HG02588 (cell line): ENCODE data around the gene BAZ2B.
"Not testable (repeated sequence)": the region's sequence is repeated elsewhere in the genome, so short reads cannot be mapped to it uniquely, and the experiment has no call there.

Experiments
- ATAC-seq: cut with Tn5 transposase; IDR thresholded peaks from one replicate; pipeline ENCODE4 v1.9.1; 2021; ENCODE audit warnings: mild to moderate bottlenecking, moderate library complexity; ENCODE audit not compliant: unreplicated experiment

BAZ2B gene

DNA sequence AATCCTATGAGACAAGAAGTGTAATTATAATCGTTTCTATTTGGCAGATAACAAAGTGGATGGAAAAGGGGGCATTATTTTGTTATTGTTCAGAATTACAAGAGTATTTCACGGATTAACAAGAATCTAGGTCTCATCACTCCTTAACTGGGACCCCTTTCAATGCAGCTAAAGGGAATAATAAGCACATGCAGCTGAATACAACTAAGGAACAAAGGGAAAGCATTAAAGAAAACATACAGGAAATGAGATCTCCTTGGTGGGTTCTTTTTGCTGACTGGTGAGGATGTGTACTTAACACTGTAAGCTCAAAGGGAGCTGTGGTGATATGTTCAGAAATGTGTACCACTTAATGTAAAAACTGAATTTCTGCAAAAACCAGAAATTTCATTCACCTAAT, 189.3 kb downstream of the BAZ2B start:
- ATAC-seq: no peak

DNA sequence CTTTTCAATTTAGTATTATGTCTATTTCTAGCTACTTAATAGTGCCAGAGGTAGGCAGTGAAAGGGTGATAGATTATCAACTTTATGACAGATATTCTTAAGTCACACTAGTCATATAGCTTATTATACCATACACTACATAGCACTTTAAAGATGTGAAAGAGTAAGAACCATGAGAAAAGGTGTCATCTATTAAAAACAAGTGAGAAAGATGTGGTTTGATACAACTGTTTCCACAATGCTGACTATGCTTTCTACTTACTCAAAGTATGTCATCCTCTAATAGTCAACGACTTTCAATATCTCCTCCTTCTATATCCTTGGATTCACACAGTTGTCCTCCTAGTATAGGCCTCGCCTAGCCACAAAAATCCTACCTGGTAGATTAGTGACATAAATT, 196.9 kb downstream of the BAZ2B start:
- no peak for ATAC-seq

DNA sequence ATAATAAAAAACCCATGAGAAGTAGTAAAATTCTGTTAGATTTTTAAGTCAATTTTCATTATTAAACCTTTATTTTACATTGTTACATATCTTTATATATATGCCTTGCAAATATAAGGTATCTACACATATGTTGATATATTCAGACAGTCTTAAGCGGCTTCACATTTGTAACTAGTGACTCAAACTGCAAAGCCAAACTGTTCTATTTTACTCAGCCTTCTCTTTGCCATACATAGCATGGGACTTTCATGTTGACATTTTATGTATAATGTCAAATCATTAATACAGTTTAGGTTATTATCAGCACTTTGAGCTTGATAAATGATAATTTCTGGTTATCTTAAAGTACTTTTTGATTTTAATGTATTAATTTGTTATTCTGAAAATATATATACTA, 204.9 kb downstream of the BAZ2B start:
- ATAC-seq: no peak

DNA sequence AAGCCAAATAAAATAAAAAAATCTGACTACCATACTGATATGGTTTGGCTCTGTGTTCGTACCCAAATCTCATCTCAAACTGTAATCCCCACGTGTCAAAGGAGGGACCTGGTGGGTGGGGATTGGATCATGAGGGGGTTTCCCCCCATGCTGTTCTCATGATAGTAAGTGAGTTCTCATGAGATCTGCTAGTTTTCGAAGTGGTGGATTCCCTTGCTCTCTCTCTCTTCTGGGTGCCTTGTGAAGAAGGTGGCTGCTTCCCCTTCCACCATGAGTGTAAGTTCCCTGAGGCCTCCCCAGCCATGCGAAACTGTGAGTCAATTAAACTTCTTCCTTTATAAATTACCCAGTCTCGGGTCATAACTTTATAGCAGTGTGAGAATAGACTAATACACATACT, 206.1 kb downstream of the BAZ2B start:
- ATAC-seq: no peak

DNA sequence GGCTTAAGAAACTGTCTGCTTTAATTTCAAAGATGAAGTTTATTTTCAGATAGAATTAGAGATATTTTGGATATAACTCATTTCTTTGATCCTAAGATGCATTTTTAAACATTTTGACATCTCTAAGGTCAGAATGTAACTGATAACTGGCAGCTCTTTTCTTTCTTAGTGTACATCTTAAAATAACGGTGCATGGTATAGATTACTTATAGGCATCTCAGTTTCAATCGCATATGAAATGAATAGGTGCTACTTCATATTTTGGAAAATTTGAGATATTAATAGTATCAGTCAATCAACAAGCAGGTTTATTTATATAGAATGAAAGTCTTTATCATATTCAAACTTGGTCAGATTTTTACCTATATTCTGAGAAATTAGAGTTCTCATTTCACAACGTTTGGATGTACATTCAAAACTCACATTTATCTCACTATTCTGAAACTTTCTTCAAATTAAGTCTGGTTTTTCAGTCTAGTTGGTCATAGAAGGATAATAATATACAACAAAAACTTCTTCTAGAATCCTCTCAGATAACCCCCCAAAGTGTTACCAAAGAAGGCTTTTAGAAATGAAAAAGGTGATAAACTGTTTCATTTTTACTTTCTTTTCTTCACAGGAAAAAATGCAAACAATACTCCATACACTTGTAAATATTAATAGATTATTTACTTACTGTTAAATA, 207.1 kb downstream of the BAZ2B start:
- no peak for ATAC-seq

DNA sequence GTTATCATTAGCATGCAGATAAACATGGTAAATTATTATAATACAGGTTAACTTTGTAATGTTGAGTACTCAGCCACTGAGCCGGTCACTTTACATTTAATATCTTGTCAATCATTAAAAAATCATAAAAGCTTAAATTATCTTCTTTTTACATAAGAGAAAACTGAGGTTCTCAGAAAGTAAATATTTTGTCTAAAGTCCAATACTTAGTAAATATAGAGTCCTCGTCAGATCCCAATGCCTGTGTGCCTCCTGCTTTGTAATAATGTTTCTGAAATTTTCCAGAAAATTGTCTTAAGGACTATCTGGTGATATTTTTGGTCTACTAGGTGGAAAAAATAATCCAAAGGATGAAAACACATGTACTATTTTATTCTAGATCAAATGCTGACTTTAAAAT, 213.6 kb downstream of the BAZ2B start:
- ATAC-seq: no peak

DNA sequence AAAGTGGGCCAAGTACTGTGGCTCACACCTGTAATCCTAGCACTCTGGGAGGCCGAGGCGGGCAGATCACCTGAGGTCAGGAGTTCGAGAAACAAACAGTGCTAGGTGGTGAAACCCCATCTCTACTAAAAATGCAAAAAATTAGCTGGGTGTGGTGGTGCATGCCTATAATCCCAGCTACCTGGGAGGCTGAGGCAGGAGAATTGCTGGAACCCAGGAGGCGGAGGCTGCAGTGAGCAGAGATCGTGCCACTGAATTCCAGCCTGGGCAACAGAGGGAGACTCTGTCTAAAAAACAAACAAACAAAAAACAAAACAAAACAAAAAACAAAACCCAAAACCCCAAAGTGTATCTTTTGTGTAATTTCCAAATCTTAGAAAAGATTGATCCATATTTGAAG, 214.2 kb downstream of the BAZ2B start:
- not testable (repeated sequence) for ATAC-seq

DNA sequence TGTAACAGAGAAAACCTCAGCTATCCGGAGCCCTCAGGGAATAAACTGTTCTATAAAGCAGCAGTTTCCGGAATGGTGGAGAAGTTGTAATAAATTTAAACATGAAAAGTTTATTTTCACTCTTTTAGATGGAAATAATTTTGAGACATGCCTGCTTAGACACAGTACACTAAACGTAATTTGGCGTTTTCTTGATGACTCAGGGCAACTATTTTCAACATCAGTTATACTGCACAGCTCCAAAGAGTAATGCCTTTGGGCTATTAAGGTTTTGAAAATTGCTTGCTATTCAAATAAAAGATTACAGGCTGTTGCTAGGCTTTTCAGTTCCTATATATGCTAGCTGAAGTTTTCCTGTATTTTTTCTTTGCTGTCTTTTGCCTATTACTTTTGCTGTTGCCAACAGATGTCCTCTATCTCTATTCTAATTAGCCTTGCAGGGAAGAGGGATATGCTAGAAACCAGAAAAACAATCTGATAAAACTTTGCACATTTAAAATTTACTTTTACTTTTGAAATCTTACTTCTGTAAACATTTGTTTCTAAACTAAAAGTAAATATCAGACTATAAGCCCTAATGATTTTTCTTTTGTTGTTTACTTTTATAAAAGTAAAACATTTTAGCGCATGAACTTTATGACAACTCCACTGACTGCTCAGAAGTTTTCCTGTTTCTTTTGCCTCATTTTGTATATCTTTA, 216.5 kb downstream of the BAZ2B start:
- no peak for ATAC-seq

DNA sequence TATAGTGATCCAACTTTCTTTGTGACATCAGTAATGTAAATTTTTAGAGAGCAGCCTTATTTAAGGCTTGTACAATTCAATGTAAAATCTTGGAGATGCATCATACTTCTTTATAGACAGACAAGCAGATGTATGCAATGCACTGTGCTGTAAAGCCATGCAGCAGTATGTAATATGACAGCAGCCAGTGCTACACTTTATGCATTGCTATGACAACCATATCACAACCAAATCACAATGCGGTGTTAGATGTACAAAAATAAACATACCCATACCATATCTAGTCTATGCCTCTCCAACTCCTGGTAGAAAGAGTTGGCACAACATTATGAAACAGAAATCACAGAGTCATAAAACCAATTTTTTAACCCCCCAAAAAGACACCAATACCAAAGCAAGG, 219.5 kb downstream of the BAZ2B start:
- no peak for ATAC-seq

DNA sequence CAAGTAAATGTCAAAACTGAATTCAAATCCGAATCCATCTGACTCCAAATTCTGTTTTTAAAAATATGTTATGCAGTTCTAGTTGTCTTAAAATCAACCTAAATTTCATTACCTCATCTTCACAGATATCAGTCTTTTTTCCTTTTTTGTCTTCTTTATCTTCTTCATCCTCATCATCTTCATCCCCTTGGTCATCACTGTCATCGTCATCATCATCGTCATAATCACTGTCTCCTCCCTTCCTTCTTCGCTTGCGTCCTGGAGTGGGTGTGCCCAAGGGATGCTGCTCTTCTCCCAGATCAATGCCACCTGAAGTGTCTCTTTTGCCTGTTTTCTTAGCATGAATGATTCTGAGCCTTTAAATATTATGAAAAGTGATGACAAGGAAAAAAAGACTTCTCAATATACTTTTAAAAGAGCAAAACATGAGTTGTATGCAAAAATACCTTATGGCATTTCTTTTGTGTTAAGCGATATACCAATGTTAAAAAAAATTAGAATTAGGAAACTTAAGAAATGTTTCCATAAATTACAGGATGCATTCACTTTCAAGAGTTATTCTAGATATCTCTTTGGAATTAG, 233.8 kb downstream of the BAZ2B start:
- ATAC-seq: no peak

DNA sequence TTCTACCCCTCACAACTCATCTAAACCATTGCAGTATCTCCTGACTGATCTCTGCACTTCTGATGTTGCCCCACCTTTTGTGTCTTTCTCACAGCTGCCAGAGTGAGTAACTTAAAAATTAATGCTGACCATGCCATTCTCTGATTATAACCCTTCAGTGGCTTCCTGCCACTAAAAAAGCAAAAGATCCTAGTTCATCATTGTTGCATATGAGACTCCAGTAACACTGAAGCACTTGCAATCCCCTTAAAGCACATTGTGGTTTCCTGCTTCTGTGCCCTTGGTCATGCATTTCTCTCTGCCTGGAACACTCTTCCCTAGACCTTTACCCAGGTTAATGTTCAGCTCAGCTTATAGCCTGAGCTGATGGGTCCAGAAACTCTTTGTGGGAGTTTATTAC, 234.8 kb downstream of the BAZ2B start:
- ATAC-seq: peak; percentile 81

DNA sequence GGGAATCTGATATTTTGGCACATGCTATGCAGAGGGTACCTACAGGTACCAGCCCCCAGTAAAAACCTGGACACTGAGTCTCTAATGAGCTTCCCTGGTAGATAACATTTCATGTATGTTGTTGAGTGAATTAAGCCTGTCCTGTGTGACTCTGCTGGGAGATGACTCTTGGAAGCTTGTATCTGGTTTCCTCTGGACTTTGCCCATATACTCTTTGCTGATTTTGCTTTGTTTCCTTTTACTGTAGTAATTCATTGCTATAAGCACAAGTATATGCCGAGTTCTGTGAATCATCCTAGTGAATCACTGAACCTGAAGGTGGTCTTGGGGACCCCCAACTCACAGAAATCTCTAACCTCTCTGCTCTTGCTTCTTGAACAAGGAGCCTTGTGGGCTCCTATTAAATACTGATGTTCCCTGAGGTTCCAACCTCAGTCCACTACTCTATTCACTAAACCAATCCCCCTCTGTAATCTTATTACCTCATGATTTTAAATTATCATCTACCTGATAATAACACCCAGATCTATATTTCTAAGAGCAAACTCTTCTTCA, 235.6 kb downstream of the BAZ2B start:
- ATAC-seq: no peak

DNA sequence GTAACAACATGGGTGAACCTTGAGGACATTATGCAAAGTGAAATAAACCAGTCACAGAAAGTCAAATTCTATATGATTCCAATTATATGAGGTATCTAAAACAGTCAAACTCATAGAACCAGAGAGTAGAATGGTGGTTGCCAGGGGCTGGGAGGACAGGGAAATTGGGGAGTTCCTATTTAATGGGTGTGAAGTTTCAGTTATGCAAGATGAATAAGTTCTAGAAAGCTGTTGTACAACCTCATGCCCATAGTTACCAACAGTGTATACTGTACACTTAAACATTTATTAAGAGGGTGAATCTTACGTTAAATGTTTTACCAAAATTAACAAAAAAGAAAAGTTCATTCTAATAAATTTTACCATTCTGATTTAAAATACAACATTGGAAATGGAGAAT, 237.2 kb downstream of the BAZ2B start:
- peak; percentile 55 for ATAC-seq

DNA sequence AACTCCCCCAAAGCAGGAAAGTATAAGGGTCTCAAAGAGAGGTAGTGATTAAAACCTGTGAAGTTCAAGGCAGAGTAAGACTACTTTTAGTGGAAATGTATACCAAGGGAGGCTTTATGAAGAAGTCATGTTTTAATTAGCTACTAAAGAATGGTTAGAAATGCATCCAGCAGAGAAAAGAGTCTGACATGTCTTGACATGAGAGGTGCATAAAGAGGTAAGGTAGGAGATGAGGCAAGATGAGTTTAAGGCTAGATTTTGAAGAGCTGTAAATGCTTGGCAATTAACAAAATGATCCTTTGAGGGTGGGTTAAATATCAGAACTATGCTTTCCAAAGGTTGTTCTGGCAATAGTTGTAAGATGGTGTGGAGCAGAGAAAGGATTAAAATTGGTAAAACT, 241.1 kb downstream of the BAZ2B start:
- no peak for ATAC-seq

DNA sequence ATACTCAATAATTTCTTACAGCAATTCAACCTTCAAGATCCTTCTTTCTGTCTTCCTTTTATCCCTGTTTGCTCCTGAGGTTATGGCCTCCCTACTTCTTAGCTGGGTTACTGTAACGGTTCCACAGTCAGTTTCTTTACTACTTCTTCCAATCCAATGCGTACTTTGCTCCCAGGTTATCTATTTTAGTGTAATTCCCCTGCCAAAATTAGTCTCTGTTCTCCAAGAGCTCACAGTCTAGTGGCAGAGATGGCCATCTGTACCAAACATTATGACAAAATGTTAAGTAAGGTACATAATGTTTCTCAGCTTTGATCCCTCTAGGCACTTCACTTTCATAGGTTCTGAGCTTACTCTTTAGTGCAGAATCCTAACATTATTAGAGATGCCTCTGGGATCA, 244.8 kb downstream of the BAZ2B start:
- ATAC-seq: no peak

DNA sequence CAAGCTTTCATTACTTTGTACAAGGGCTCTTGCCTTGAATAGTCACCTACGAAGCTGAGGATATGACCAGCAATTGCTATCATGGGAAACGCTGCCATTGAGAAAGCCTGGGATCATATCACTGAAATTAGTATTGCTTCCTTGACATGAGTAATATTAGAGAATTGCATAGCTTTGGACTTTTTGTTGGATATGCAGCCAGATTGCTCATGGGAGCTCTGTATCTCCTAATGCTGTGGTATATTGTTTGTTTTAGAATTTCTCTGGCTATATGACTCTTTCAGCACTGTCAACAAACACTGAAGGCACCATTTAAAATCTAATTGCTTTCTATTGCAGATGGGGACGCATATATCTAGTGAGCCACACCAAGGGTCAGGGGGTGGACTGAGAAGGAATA, 249.8 kb downstream of the BAZ2B start:
- ATAC-seq: no peak

DNA sequence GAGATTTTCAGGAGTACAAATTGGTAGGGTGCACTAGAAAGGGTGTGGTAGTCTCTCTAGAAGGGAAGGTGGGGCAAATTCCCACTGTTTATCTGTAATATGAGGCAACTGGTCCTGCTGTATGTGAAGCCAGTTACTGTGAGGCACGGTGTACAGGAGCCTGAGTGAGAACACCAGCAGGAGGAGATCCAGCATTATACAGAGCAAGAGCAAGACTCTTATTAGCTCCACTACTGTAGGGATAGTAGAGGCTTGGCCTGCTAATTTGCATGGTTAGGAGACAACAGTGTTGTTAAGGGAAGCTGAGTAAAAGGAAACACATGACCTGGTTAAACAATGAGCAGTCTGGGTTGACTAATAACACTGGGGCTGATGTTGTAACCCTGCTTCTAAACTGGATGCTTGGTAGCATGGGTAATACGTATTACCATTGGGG, 253.5 kb downstream of the BAZ2B start:
- no peak for ATAC-seq

DNA sequence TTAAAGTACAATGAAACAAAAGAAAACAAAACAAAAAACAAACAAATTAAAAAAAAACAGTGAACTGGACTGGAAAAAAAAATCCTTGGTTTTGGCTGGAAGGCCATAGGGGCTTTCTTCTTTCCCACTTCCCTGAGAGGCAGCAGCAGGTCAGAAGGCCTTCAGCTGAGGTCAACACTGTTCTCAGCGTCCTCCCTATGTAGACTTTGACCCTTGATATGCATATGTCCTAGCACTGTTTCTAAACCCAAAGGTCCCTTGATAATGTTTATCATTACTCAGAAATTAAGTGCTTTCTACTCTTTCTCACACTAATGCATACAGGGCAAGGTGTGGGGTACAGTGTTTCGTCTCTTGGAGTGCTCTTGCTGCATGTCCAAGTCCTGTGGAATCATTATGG, 254.3 kb downstream of the BAZ2B start:
- no peak for ATAC-seq

DNA sequence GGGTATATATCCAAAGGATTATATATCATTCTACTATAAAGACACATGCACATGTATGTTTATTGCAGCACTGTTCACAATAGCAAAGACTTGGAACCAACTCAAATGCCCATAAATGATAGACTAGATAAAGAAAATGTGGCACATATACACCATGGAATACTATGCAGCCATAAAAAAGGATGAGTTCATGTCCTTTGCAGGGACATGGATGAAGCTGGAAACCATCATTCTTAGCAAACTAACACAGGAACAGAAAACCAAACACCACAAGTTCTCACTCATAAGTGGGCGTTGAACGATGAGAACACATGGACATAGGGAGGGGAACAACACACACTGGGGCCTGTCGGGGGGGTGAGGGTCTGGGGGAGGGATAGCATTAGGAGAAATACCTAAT, 254.7 kb downstream of the BAZ2B start:
- not testable (repeated sequence) for ATAC-seq

DNA sequence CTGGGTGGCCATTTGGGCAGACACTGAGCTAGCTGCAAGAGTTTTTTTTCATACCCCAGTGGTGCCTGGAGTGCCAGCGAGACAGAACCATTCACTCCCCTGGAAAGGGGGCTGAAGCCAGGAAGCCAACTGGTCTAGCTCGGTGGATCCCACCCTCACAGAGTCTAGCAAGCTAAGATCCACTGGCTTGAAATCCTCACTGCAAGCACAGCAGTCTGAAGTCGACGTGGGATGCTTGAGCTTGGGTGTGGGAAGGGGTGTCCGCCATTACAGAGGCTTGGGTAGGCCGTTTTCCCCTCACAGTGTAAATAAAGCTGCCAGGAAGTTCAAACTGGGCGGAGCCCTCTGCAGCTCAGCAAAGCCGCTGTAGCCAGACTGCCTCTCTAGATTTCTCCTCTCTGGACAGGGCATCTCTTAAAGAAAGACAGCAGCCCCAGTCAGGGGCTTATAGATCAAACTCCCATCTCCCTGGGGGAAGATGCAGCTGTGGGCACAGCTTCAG, 260.2 kb downstream of the BAZ2B start:
- ATAC-seq: no peak

DNA sequence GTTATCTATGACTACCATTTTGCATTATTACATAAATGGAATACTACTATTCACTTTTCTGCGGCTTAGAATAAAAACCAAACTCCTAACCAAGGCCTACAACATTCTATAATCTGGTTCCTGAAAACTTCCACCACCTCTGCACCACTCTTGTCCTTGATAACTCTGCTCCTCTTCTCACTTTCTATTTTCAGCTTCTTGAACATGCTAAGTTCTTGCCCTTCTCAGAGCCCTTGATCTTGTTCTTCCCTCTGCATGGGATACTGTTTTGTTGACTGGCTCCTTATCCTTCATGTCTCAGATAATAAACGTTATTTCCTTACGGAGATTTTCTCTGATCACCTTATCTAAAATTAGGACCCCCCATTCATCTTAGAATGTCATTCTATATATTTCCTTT, 264.4 kb downstream of the BAZ2B start:
- no peak for ATAC-seq
